Neural cell (in vitro differentiated cells): ENCODE results near the gene UBE2N.

ENCODE experiments used
- CTCF ChIP-seq: fragments of 450-650 bp; IDR thresholded peaks from 2 replicates; pipeline ENCODE4 v1.5.1; 2014; ENCODE audit warnings: antibody characterized with exemption, mild to moderate bottlenecking, moderate library complexity; ENCODE audit not compliant: poor library complexity, severe bottlenecking
- EZH2 ChIP-seq: fragments of 200-600, 300-800 bp; shearing (Covaris generic), sonication (generic); IDR thresholded peaks from 2 replicates; pipeline ENCODE4 v1.6.1; 2014; ENCODE audit warnings: antibody characterized with exemption, low read length, borderline replicate concordance, mild to moderate bottlenecking; ENCODE audit not compliant: insufficient read depth, poor library complexity, severe bottlenecking
- RAD21 ChIP-seq: fragments of 450-650 bp; conservative IDR thresholded peaks from 2 replicates; pipeline ENCODE4 v1.6.1; 2014; ENCODE audit warnings: antibody characterized with exemption, mild to moderate bottlenecking, moderate library complexity

- TF ChIP-seq CTCF (no peak), RAD21 (no peak), EZH2 (no peak)
Measured at GRCh38 chr12:93460003-93460402, 18.3 kb upstream of the UBE2N start.
